ENCODE measurements around the gene MDM1.

GRCh38 chr12:68297929-68298328 is 34.2 kb downstream of the MDM1 start:
- no peak for TF ChIP-seq ZNF274 (IDR thresholded peaks at IDR 0.05; ENCODE audit: low read length)
- no peak for TF ChIP-seq ZNF274 (tag by site-specific recombination; IDR thresholded peaks at IDR 0.05; ENCODE audit: borderline replicate concordance)
- TF ChIP-seq WT1 (tag by site-specific recombination; IDR thresholded peaks at IDR 0.05): no peak
- no peak for TF ChIP-seq ZBTB26 (tag by site-specific recombination; optimal IDR thresholded peaks at IDR 0.05)
- TF ChIP-seq, protein P1, sequence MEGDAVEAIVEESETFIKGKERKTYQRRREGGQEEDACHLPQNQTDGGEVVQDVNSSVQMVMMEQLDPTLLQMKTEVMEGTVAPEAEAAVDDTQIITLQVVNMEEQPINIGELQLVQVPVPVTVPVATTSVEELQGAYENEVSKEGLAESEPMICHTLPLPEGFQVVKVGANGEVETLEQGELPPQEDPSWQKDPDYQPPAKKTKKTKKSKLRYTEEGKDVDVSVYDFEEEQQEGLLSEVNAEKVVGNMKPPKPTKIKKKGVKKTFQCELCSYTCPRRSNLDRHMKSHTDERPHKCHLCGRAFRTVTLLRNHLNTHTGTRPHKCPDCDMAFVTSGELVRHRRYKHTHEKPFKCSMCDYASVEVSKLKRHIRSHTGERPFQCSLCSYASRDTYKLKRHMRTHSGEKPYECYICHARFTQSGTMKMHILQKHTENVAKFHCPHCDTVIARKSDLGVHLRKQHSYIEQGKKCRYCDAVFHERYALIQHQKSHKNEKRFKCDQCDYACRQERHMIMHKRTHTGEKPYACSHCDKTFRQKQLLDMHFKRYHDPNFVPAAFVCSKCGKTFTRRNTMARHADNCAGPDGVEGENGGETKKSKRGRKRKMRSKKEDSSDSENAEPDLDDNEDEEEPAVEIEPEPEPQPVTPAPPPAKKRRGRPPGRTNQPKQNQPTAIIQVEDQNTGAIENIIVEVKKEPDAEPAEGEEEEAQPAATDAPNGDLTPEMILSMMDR (tag by site-specific recombination; IDR thresholded peaks at IDR 0.05): no peak
- TF ChIP-seq ZBTB17 (tag by site-specific recombination; IDR thresholded peaks at IDR 0.05): no peak
- TF ChIP-seq, protein P2, sequence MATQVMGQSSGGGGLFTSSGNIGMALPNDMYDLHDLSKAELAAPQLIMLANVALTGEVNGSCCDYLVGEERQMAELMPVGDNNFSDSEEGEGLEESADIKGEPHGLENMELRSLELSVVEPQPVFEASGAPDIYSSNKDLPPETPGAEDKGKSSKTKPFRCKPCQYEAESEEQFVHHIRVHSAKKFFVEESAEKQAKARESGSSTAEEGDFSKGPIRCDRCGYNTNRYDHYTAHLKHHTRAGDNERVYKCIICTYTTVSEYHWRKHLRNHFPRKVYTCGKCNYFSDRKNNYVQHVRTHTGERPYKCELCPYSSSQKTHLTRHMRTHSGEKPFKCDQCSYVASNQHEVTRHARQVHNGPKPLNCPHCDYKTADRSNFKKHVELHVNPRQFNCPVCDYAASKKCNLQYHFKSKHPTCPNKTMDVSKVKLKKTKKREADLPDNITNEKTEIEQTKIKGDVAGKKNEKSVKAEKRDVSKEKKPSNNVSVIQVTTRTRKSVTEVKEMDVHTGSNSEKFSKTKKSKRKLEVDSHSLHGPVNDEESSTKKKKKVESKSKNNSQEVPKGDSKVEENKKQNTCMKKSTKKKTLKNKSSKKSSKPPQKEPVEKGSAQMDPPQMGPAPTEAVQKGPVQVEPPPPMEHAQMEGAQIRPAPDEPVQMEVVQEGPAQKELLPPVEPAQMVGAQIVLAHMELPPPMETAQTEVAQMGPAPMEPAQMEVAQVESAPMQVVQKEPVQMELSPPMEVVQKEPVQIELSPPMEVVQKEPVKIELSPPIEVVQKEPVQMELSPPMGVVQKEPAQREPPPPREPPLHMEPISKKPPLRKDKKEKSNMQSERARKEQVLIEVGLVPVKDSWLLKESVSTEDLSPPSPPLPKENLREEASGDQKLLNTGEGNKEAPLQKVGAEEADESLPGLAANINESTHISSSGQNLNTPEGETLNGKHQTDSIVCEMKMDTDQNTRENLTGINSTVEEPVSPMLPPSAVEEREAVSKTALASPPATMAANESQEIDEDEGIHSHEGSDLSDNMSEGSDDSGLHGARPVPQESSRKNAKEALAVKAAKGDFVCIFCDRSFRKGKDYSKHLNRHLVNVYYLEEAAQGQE (tag by site-specific recombination; IDR thresholded peaks at IDR 0.05): no peak

Measured in HEK293 (cell line).